AG04450 (cell line): Measurements from ENCODE around the gene SH3BP5. TPM values are rescaled to one million over a fixed set of nuclear protein-coding genes. Genes with fewer than 3 reads are reported as not detected.

ENCODE experiments used
- CTCF ChIA-PET: fragments of 300-600, 350-600 bp; formaldehyde crosslinking; extraction: SDS; loops from one replicate; lab custom pipeline; 2022; ENCODE audit warnings: antibody characterized with exemption, inconsistent platforms; lab: Charles Lee
- POLR2A ChIA-PET: fragments of 350-600 bp; formaldehyde crosslinking; extraction: SDS; loops from one replicate; lab custom pipeline; 2021; ENCODE audit warnings: antibody characterized with exemption, inconsistent platforms; lab: Yijun Ruan, JAX
- DNase-seq: peaks from one replicate; pipeline ENCODE4 v3.0.0-alpha.2; 2011; ENCODE audit warnings: low read depth, low spot score
- H3K27ac ChIP-seq: one replicate; pipeline ENCODE4 v1.5.1; 2012; ENCODE audit warnings: low read depth, low read length, control low read depth
- H3K27me3 ChIP-seq: one replicate; pipeline ENCODE4 v1.6.0; 2012; ENCODE audit warnings: low read length; ENCODE audit not compliant: control insufficient read depth, insufficient read depth
- H3K4me3 ChIP-seq: 2 replicates; pipeline ENCODE4 v1.5.1; 2011; ENCODE audit warnings: mild to moderate bottlenecking, low read depth, low read length, control low read depth
- H3K9me3 ChIP-seq: 2 replicates; pipeline ENCODE4 v1.5.1; 2012; ENCODE audit warnings: low read length; ENCODE audit not compliant: control insufficient read depth, insufficient read depth
- polyA plus RNA-seq: library from polyadenylated mRNA; depleted of rRNA; stranded (reverse); fragments of >200 nt; gene quantifications from 2 replicates; pipeline ENCODE4 v1.2.3, GENCODE V29; 2011
- TF ChIP-seq, protein P1 (sequence below): IDR thresholded peaks from 2 replicates; pipeline ENCODE4 v1.5.1; 2011; ENCODE audit warnings: low read depth, low read length, control low read depth, inconsistent platforms

Gene SH3BP5
- polyA plus RNA-seq, 1 experiment: 16.6 TPM

DNA sequence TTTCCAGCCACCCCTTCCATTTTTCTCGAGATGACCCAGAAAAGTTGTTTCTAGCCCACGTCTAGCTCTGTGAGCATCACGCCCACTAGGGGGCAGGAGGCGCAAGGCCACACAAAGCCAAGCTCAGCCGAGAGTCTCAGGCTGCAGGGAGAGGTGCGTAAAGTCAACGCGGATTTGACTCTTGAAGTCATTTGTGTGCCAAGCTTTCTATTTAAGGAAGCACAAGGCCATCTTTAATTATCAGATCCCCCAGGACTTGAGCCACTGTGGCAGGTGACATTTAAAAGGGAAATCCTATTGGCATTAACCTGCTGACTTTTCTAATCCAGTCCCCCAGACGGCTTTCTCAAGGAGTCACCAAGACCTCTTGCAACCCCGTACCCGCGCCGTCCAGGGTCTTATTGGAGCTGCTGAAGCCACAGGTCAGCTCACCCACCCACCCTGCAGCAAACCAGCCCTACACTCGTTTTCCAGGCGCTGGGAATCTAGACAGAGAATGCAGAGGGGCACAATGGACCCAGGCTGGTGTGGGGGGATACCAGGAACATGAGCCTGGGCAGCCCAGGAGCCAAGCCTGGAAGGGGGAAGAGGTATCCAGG, 64.3 kb downstream of the SH3BP5 start:
- ChIA-PET CTCF (interaction anchor here (0.5 to 6.8 kb wide), 67 partner anchors 10 to 1123 kb away, joined by 3 to 247 read pairs (median 6); partner anchors contain the start of genes ANKRD28, CAPN7 and SH3BP5), POLR2A (interaction anchor here (0.6 to 1.1 kb wide), 3 partner anchors 111 to 602 kb away, joined by 3 to 6 read pairs (median 3); no protein-coding TSS in a partner anchor)
- peaks cover 4% of the 10 kb centered on the region; the same call in 1 of the 2 replicates for H3K9me3 ChIP-seq
- no peak overlapping the region for H3K4me3 ChIP-seq
- H3K27me3 ChIP-seq: no peaks in the 10 kb centered on the region
- DNase-seq: peak; percentile 61
- H3K27ac ChIP-seq: no peak overlapping the region
- TF ChIP-seq, protein P1, sequence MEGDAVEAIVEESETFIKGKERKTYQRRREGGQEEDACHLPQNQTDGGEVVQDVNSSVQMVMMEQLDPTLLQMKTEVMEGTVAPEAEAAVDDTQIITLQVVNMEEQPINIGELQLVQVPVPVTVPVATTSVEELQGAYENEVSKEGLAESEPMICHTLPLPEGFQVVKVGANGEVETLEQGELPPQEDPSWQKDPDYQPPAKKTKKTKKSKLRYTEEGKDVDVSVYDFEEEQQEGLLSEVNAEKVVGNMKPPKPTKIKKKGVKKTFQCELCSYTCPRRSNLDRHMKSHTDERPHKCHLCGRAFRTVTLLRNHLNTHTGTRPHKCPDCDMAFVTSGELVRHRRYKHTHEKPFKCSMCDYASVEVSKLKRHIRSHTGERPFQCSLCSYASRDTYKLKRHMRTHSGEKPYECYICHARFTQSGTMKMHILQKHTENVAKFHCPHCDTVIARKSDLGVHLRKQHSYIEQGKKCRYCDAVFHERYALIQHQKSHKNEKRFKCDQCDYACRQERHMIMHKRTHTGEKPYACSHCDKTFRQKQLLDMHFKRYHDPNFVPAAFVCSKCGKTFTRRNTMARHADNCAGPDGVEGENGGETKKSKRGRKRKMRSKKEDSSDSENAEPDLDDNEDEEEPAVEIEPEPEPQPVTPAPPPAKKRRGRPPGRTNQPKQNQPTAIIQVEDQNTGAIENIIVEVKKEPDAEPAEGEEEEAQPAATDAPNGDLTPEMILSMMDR: peak; percentile 97

DNA sequence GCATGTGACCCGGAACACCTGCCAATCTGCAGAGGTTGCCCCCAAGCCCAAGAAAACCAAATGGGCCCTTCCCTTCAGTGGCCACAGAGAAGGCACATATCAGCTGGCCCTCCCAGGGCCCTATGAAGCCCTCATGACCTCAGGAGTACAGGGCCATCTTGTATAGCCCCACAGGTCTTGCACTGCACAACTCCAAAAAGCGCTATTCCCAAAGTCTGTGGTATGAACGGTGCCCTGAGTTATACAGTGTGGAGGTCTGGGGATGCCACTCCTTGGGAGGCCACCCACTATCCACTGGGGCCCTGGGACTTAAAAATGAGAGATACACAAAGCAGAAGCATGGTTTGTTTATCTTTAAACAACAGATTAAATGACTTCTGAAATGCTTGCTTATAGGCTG, 64.9 kb downstream of the SH3BP5 start:
- DNase-seq: no peak
- ChIA-PET CTCF (interaction anchor here (0.5 to 6.8 kb wide), 68 partner anchors 10 to 1124 kb away, joined by 3 to 247 read pairs (median 6); partner anchors contain the start of genes ANKRD28, CAPN7 and SH3BP5), POLR2A (interaction anchor here (1.1 kb wide), 1 partner anchor 141 kb away, joined by 6 read pairs; no protein-coding TSS in a partner anchor)
- no peaks in the 10 kb centered on the region for H3K27me3 ChIP-seq
- H3K9me3 ChIP-seq: peaks cover 4% of the 10 kb centered on the region; the same call in 1 of the 2 replicates
- no peak overlapping the region for H3K27ac ChIP-seq
- TF ChIP-seq, protein P1: no peak
- no peak overlapping the region for H3K4me3 ChIP-seq

DNA sequence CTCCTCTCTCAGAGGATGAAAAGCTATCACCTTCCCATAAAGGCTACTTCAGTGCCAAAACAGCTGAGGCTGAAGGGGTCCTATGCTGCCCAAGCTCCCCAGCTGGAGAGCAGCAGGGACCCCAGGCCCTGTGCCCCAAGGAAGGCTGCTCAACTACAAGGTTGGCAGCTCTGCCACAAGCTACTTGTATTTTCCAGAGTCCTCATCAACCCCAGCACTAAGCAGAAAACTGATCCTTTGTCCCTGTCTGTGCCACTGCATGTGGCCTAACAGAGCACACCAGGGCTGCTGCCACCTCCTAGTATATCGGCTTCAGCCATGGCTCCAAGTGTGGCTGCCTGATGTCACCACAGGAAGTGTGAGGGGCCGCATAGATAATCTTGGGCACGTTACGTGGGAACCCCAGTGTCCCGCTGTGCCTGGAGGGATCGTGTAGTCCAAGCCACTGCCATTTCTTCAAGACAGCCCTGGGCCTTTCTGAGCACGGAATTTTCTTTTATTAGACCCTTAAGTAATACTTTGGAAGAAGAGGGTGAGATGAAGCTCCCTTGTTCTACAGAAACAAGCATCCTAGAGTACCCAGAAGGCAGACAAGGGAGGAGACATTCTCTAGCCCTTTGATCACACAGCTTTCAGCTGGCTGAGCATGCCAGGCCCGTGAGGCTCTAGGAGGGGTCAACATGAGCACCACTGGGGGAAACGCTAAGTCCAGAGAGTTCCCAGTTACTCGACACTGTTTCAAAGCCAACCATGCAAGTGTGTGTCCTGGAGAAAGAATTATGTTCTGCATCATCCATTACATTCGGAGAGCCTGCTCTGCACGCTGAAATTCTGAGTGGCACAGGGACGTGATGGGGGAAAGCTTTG, 65.6 kb downstream of the SH3BP5 start:
- Histone ChIP-seq H3K27ac (no peak overlapping the region), H3K4me3 (no peak overlapping the region), H3K9me3 (peaks cover 4% of the 10 kb centered on the region; the same call in 1 of the 2 replicates), H3K27me3 (no peaks in the 10 kb centered on the region)
- ChIA-PET CTCF (interaction anchor here (0.6 to 6.8 kb wide), 29 partner anchors 9 to 447 kb away, joined by 3 to 247 read pairs (median 11); partner anchors contain the start of genes CAPN7 and SH3BP5), POLR2A (interaction anchor here (0.6 kb wide), 1 partner anchor 50 kb away, joined by 5 read pairs; no protein-coding TSS in a partner anchor)
- no peak for DNase-seq
- TF ChIP-seq, protein P1: no peak

DNA sequence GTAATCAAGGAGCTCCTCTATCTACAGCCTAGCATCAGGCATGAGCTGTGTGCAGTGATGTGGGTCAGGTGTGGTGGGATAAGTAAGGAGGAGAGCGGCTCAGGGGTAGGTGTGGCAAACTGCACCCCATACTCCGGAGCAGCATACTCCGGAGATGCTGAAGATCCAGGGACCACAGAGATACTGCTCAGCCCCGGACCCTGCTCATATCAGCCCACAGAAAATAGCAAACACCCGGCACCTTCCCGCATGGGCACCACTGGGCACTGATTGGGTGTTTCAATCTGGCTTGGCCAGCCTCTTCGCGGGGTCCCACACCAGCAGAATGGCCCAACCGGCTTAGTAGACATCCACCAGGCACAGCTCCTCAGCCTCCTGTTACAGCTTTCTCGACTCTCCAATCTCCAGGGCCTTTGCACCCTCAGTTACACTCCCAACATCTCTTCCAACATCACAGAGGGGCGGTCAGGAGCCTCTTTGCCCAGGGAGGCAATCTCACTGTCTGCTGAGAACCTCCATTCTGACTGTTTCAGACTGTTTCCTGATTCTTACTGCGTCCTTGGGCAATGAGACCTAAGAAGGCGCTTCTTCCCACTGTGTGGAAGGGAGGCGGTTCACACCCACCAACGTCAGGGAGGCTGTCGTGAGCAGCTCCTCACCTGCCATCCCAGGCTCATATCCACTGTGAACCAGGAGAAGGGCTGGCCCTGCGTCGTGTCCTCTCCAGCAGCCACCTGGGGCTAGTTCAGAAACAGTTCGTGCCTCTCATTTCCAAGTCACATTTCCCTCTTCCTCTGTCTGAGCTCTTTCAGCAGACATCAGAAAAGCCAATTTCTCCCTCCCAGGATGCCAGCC, 66.5 kb downstream of the SH3BP5 start:
- TF ChIP-seq, protein P1: no peak
- Histone ChIP-seq H3K27ac (no peak overlapping the region), H3K9me3 (peaks cover 4% of the 10 kb centered on the region; the same call in 1 of the 2 replicates), H3K4me3 (no peak overlapping the region), H3K27me3 (no peaks in the 10 kb centered on the region)
- ChIA-PET CTCF (interaction anchor here (0.6 to 6.8 kb wide), 10 partner anchors 8 to 448 kb away, joined by 3 to 247 read pairs (median 43); partner anchors contain the start of gene SH3BP5), POLR2A (interaction anchor here (0.6 kb wide), 3 partner anchors 31 to 62 kb away, joined by 3 to 5 read pairs (median 3); no protein-coding TSS in a partner anchor)
- no peak for DNase-seq
